ENCODE results near the gene LRP1B.

The LRP1B gene

DNA sequence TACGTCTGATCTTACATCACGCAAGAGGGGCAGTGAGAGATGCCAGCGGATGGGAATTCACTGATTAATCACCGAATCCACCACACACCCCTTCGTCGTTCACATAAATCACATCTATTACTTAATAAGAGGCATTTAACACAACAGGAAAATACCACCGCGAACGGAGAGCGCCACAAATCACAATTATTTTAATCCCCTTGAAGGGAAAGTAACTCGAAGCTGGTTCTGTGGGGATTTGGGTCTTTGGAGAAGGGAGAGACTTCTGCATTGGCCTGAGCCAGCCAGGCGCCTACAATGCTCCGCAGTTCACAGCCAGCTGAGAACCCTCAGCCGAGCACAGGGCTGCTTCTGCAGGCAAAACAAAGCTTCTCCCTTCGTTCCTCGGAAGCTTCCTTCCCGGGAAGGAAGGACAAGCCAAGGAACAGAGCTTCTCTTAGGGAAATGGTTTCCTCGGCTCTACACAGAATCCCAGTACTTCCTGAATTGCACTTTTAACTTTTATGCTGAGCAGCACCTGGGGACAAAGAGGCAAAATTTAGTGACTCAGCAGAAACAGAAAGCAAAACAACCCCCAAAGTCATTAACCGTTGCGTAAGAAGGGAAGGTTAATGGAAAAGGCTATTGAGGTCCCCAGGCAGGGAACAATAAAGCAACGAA, at the start of gene LRP1B:
LRP1B (minus strand) TSS at position 7 of the 660 bp plus-strand sequence. CDS start 287 bp downstream, outside the sequence.
- no peak for DNase-seq (ENCODE audit: low read depth)

DNA sequence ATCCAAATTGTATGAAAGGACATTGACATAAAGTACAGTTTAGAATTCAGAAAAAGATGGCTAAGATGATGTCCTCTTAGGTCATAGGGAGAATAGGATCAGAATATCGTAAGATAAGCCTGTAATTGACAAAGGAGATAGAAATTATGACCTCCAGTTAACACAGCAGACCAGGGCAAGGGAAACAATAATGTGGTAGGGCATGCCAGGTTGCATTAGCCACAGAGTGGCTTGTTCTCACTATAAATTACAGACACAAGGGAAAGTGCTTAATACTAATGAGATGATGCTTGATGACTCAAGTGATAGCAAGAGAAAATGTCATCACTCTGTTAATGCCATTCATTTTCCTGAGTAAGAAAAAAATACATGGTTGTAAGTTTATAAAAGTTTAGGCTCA, 48.9 kb upstream of the LRP1B start:
- no peak for DNase-seq (ENCODE audit: low read depth)

GRCh38 chr2:142178604-142179003, 47.8 kb upstream of the LRP1B start:
- DNase-seq (ENCODE audit: low read depth), result no peak

- DNase-seq (ENCODE audit: low read depth), result no peak
Observed at GRCh38 chr2:142176941-142177340, 46.1 kb upstream of the LRP1B start.

DNA sequence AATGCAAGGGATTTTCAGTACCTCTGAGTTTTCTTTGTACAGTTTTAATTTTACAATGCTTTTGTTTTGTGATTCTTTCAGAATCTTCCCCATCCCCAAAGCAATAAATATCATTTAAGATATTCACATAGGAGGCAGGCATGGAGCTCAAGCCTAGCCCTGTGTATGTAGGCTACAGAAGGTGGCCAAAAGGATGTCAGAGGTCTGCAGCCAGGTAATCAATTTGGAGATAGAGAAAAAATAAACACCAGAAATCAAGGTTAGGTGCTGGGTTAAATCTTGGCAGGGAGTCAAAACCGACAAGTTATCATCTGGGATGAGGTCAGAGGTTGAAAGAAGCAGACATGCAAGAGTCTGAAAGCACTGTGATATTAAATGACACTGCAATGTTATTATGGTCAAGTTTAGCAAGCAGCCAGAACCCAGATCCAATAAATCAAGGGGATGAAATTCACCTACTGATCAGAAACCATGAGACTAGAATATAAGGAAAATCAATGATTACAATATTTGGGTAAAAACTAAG, 45.1 kb upstream of the LRP1B start:
- no peak for DNase-seq (ENCODE audit: low read depth)

GRCh38 chr2:142174176-142174575, 43.4 kb upstream of the LRP1B start:
- DNase-seq (ENCODE audit: low read depth), result no peak

- no peak for DNase-seq (ENCODE audit: low read depth)
Observed at GRCh38 chr2:142170847-142171246, 40.0 kb upstream of the LRP1B start.

GRCh38 chr2:142165790-142166189, 35.0 kb upstream of the LRP1B start:
- DNase-seq (ENCODE audit: low read depth), result no peak

DNA sequence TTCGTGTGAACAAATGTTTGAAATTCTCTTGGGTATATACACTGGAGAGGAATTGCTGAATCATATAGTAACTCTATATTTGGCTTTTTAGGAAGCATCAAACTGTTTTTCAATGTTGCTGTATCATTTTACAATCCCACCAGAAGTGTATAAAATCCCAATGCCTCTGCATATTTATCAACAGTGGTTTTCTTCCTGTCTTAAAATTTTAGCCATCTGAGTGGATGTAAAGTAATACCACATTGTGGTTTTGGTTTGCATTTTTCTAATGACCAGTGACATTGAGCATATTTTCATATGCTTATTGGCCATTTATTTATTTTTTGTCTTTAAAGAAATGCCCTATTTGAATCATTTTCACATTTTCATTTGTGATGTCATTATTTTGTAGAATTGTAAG, 22.8 kb upstream of the LRP1B start:
- no peak for DNase-seq (ENCODE audit: low read depth)

GRCh38 chr2:142150453-142150852, 19.6 kb upstream of the LRP1B start:
- no peak for DNase-seq (ENCODE audit: low read depth)

DNA sequence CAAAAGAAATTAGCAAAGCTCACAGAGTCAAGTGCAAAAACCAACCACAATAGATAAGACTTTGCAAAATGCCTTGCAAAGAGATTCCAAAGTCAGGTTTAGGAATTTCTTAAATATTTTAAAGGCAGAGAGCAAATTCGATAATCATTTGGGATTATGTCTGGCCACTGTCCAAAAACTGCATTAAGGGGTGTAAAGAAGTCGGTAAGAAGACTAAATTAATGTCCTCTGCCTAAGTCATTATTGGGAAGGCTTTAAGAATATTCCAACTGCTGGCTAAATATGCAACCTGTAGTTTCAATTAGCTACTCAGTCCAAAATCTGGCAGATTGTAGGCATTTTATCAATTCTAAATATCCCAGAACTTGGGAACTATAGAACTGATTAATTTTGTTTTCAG, 13.7 kb upstream of the LRP1B start:
- DNase-seq (ENCODE audit: low read depth), result no peak

- DNase-seq (ENCODE audit: low read depth), result no peak
Observed at GRCh38 chr2:142142595-142142994, 11.8 kb upstream of the LRP1B start.

DNA sequence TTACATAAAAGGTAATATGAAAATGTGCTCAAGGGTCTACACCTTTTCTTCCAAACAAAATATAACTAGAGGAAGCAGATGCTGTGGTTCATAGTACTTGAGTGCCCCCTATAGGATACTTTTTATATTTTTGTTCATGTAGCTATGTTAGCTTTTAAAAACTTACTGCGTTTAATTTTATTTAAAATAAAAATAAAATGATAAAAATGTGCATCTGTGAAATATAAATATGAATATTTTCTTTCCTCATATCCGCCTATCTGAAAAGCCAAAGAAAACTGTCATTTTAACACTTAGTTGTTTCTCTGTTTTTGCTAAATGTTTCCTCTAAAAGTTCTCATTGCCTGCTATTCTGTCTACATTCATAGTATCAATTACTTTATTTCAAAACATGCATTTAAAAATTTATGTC, 9.6 kb upstream of the LRP1B start:
- no peak for DNase-seq (ENCODE audit: low read depth)

GRCh38 chr2:142139384-142139783, 8.6 kb upstream of the LRP1B start:
- no peak for DNase-seq (ENCODE audit: low read depth)

DNA sequence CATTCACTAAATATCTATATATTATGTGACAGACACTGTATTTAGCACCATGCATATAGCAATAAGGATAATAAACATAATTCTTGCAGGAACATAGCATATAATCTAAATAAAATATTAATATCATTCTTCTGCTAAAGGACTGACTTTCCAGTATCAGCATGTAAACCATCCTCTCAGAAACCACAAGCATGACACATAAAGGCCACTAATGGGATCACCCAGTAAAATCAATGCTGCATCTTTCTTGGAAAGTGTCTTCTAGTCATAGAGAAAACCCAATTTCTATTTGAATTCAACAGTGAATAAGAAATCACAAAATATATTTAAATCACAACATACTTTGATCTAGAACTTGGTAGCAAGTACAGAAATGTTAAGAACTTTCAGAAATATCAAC, 5.8 kb upstream of the LRP1B start:
- no peak for DNase-seq (ENCODE audit: low read depth)

GRCh38 chr2:142134911-142135310, 4.1 kb upstream of the LRP1B start:
- no peak for DNase-seq (ENCODE audit: low read depth)

DNA sequence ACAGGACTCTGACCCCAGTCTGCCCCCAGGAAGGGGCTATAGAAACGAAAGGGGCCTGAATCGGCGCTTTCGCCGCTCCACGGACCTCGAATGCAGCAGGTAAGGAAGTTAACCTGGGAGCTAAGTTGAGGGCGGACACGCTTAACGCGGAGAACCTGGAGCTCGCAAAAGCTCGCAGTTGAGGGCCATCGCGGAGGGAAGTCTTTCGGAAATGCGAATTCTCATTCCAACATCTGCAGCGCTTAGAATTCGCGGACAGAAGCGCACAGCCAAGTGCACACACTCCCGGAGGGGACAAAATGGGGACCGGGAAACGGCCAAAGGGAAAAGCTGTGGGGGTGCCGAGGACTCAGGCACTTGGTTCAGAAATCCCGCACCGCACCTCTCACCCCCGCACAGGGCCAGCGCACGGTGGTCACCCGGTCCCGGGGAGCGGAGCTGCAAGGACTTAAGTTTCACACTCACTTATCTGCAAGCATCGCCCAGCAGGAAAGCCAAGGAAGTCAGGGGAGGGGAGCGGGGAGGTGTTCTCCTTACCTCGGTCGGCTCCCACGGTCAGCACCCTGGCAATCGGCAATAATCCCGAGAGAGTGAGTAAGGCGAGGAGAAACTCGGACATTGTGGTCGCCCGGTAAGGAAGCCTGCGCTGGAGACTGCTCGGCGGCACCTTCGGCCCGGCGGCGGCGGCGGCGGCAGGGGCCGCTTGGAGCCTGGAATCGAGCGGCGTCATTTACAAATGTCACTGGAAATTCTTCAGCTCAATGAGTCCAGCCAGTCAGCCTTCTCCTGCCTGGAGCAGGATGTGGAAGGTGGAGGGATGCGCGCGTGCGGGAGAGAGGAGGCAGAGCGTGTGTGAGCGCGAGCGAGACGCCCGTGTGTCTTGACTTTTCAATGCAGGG, 456 bp downstream of the LRP1B start:
- no peak for DNase-seq (ENCODE audit: low read depth)

DNA sequence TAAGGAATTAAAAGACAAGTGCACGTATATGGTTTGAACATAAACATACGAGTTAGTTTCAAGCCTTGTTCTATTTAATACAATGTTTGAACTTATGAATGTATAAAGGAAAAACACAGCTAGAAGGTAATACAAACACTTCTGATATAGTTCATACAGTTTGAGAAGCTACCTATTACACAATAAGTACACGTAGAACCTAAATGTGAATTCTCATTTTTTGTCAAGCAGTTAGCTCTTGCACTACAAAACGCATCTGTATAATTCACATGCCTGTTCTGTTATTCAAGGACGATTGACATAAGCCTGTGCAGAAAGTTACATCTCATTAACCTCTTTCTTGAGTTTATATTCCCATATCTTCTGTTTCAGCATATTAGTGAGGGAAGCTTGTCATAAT, 2.7 kb downstream of the LRP1B start:
- no peak for DNase-seq (ENCODE audit: low read depth)

- DNase-seq (ENCODE audit: low read depth), result no peak
Observed at GRCh38 chr2:142127248-142127647, 3.6 kb downstream of the LRP1B start.

DNA sequence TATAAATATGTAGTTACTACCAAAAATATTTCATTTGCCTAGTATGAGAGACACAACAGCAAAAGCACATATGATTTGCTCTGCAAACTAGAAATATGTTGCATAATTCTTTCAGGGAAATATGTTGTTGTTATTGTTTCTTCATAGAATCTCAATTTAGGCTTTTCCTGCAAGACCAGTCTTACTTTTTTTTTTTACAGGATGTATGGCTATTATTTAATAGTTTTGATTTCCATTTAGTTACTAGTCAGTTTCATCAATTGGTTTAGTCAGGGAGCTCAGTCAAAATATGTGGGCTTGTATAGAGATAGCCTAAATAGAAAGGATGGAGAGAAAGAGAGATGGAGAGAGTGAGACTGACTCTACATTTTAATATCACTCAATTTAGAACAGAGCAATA, 6.1 kb downstream of the LRP1B start:
- DNase-seq (ENCODE audit: low read depth), result no peak

GRCh38 chr2:142119347-142119746, 11.5 kb downstream of the LRP1B start:
- no peak for DNase-seq (ENCODE audit: low read depth)

- DNase-seq (ENCODE audit: low read depth), result no peak
Observed at GRCh38 chr2:142112757-142113221, 18.0 kb downstream of the LRP1B start.

GRCh38 chr2:142104134-142104758, 26.6 kb downstream of the LRP1B start:
- DNase-seq (ENCODE audit: low read depth), result no peak
